ENCODE data around the gene ADAM12. TPM values are rescaled to one million over a fixed set of nuclear protein-coding genes. Genes with fewer than 3 reads are reported as not detected.

ADAM12 gene
- total RNA-seq, 1 experiment from 2014 or later: 16.8 TPM

DNA sequence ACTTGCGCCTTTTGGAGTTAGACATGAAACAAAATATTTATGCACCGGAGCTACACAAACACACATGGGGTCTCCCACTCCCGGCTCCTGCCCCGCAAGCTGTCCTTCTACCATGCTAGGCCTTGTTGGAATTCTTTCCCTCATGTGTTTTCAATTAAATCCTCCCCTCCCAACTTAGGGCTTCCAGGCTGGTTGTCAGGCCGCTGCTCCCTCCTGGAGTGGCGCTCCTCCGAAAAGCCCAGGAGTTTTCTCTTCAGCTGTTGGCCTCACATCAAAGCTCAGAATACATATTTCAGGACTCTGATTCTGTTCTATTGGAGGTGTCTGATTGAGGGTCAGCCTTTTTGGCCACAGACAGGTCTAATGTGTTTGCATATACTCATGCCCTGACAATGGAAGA lies 378.6 kb downstream of the ADAM12 start:
- TF ChIP-seq EZH2 (IDR thresholded peaks at IDR 0.05; ENCODE audit: low read depth): no peak
- TF ChIP-seq CTCF (conservative IDR thresholded peaks at IDR 0.05): no peak
- Histone ChIP-seq H3F3A (ENCODE audit: insufficient read depth, low read depth) (no peaks in the 10 kb centered on the region), H3K4me2 (no peak overlapping the region), H4K20me1 (ENCODE audit: insufficient read depth) (no peaks in the 10 kb centered on the region), H3K4me1 (replicated peaks; ENCODE audit: insufficient read depth) (peaks cover 20% of the 10 kb centered on the region), H3K9me3 (ENCODE audit: insufficient read depth, low read depth) (no peaks in the 10 kb centered on the region), H3K27ac (no peak overlapping the region), H3K4me3 (no peak overlapping the region), H3K79me2 (ENCODE audit: low read depth) (no peaks in the 10 kb centered on the region), H3K9me2 (ENCODE audit: insufficient read depth) (no peaks in the 10 kb centered on the region), H3K27me3 (ENCODE audit: insufficient read depth, low read depth) (no peaks in the 10 kb centered on the region), H2AFZ (no peak overlapping the region), H3K36me3 (ENCODE audit: low read depth) (no peaks in the 10 kb centered on the region)
- CTCF ChIA-PET: no interaction called here
- BruUV-seq (replicated peaks): no TSS peak
- POLR2A ChIA-PET (ENCODE audit: unreplicated experiment): interaction anchor here (0.6 kb wide), 1 partner anchor 855 kb away, joined by 3 read pairs; no protein-coding TSS in a partner anchor
- intact Hi-C loops (cut with micrococcal nuclease; ENCODE audit: unreplicated experiment): no loop called here
- DNase-seq: no peak

DNA sequence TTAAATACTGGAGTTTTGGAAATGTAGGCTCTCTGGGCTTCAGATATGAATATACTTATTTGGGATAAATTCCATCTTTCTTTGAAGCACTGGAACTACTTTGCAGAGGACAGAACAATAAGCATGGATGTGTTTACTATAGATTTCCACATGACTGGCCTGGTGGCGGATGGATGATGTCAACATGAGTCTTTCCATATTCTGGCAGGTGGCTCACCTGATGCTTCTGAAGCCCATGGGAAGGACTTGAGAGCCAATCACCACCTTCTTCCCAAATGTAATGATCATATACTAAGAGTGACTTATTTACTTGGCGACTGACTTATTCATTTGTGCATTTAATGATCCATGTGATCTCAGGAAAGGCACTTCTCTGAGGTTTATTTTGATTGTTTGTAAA lies 381.4 kb downstream of the ADAM12 start:
- ChIA-PET POLR2A (ENCODE audit: unreplicated experiment) (no interaction called here), CTCF (no interaction called here)
- Histone ChIP-seq H3K4me2 (no peak overlapping the region), H4K20me1 (ENCODE audit: insufficient read depth) (no peaks in the 10 kb centered on the region), H3K36me3 (ENCODE audit: low read depth) (no peaks in the 10 kb centered on the region), H3F3A (ENCODE audit: insufficient read depth, low read depth) (no peaks in the 10 kb centered on the region), H3K27ac (no peak overlapping the region), H3K9me3 (ENCODE audit: insufficient read depth, low read depth) (no peaks in the 10 kb centered on the region), H3K79me2 (ENCODE audit: low read depth) (no peaks in the 10 kb centered on the region), H3K4me1 (replicated peaks; ENCODE audit: insufficient read depth) (no peaks in the 10 kb centered on the region), H3K4me3 (no peak overlapping the region), H3K9me2 (ENCODE audit: insufficient read depth) (no peaks in the 10 kb centered on the region), H3K27me3 (ENCODE audit: insufficient read depth, low read depth) (no peaks in the 10 kb centered on the region), H2AFZ (no peak overlapping the region)
- no TSS peak for BruUV-seq (replicated peaks)
- DNase-seq: no peak
- intact Hi-C loops (cut with micrococcal nuclease; ENCODE audit: unreplicated experiment): no loop called here
- TF ChIP-seq CTCF (conservative IDR thresholded peaks at IDR 0.05) (no peak), EZH2 (IDR thresholded peaks at IDR 0.05; ENCODE audit: low read depth) (no peak)

DNA sequence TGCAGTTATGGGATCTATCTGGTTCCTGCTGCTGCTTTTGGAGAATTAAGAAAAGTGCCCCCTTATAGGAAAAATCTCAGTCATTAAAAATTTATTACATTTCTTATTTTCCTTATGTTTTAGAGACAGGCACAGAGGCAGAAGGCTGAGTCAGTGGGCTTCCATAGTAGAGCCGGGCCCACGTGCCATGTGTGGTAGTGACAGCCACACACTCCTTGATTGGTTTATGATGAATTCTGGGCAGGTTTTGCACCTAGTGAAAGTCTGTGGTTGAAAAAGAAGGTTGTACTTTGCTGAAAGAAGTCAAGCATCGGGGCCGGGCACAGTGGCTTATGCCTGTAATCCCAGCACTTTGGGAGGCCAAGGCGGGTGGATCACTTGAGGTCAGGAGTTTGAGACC lies 382.0 kb downstream of the ADAM12 start:
- Histone ChIP-seq H2AFZ (no peak overlapping the region), H4K20me1 (ENCODE audit: insufficient read depth) (no peaks in the 10 kb centered on the region), H3K4me3 (no peak overlapping the region), H3F3A (ENCODE audit: insufficient read depth, low read depth) (no peaks in the 10 kb centered on the region), H3K36me3 (ENCODE audit: low read depth) (no peaks in the 10 kb centered on the region), H3K4me1 (replicated peaks; ENCODE audit: insufficient read depth) (no peaks in the 10 kb centered on the region), H3K27ac (no peak overlapping the region), H3K27me3 (ENCODE audit: insufficient read depth, low read depth) (no peaks in the 10 kb centered on the region), H3K9me3 (ENCODE audit: insufficient read depth, low read depth) (no peaks in the 10 kb centered on the region), H3K4me2 (no peak overlapping the region), H3K9me2 (ENCODE audit: insufficient read depth) (no peaks in the 10 kb centered on the region), H3K79me2 (ENCODE audit: low read depth) (no peaks in the 10 kb centered on the region)
- POLR2A ChIA-PET (ENCODE audit: unreplicated experiment): no interaction called here
- intact Hi-C loops (cut with micrococcal nuclease; ENCODE audit: unreplicated experiment): no loop called here
- no TSS peak for BruUV-seq (replicated peaks)
- TF ChIP-seq EZH2 (IDR thresholded peaks at IDR 0.05; ENCODE audit: low read depth): no peak
- TF ChIP-seq CTCF (conservative IDR thresholded peaks at IDR 0.05): no peak
- DNase-seq: no peak
- CTCF ChIA-PET: no interaction called here
